PC-3 (cell line): ENCODE data around the gene BTBD16.

Source experiments
- CTCF ChIP-seq: fragments of 300-600 bp; sonication (generic); conservative IDR thresholded peaks from 2 replicates; pipeline ENCODE4 v1.5.1; 2017; ENCODE audit warnings: antibody characterized with exemption, low read depth, mild to moderate bottlenecking, low read length
- EZH2 ChIP-seq: fragments of 300-600 bp; sonication (generic); IDR thresholded peaks from one replicate; pipeline ENCODE4 v1.6.1; 2017; ENCODE audit warnings: antibody characterized with exemption, mild to moderate bottlenecking, low read length; ENCODE audit not compliant: unreplicated experiment

- TF ChIP-seq CTCF (no peak), EZH2 (no peak)
Observed at GRCh38 chr10:122249303-122249850, 21.7 kb upstream of the BTBD16 start.
